Neural progenitor cell (in vitro differentiated cells): ENCODE results near the gene RYR3. TPM values are rescaled to one million over a fixed set of nuclear protein-coding genes. Genes with fewer than 3 reads are reported as not detected.

Experiments used
- DNase-seq: peaks from one replicate; pipeline ENCODE4 v3.0.0-alpha.2; 2016; ENCODE audit warnings: low spot score
- H2AFZ ChIP-seq: fragments of 200-600 bp; sonication (generic); replicated peaks from 2 replicates; pipeline ENCODE4 v1.6.1; 2016; ENCODE audit warnings: antibody characterized with exemption
- H3F3A ChIP-seq: fragments of 200-600 bp; sonication (generic); 2 replicates; pipeline ENCODE4 v1.6.1; 2016; ENCODE audit warnings: antibody characterized with exemption, low read depth
- H3K27ac ChIP-seq: fragments of 200-600 bp; sonication (generic); 2 replicates; pipeline ENCODE4 v1.5.1; 2016; ENCODE audit warnings: mild to moderate bottlenecking
- H3K27me3 ChIP-seq: fragments of 200-600 bp; sonication (generic); 2 replicates; pipeline ENCODE4 v1.6.1; 2016; ENCODE audit warnings: mild to moderate bottlenecking, moderate library complexity
- H3K36me3 ChIP-seq: fragments of 200-600 bp; sonication (generic); 2 replicates; pipeline ENCODE4 v1.5.1; 2016
- H3K4me1 ChIP-seq: fragments of 200-600 bp; sonication (generic); 2 replicates; pipeline ENCODE4 v1.6.1; 2016; ENCODE audit warnings: mixed run types
- H3K4me2 ChIP-seq: fragments of 200-600 bp; sonication (generic); 2 replicates; pipeline ENCODE4 v1.6.1; 2016
- H3K4me3 ChIP-seq: fragments of 200-600 bp; sonication (generic); 2 replicates; pipeline ENCODE4 v1.5.1; 2016
- H3K79me2 ChIP-seq: fragments of 200-600 bp; sonication (generic); 2 replicates; pipeline ENCODE4 v1.6.1; 2016; ENCODE audit warnings: low read depth
- H3K9ac ChIP-seq: fragments of 200-600 bp; sonication (generic); 2 replicates; pipeline ENCODE4 v1.6.1; 2016
- H3K9me3 ChIP-seq: fragments of 200-600 bp; sonication (generic); 2 replicates; pipeline ENCODE4 v1.5.1; 2016; ENCODE audit warnings: low read depth
- H4K20me1 ChIP-seq: fragments of 200-600 bp; sonication (generic); 2 replicates; pipeline ENCODE4 v1.6.1; 2016; ENCODE audit warnings: low read depth
- H3K27ac Mint-ChIP-seq: 3 replicates; pipeline ENCODE4 v1.8.0; 2021; ENCODE audit warnings: mixed read lengths
- H3K27me3 Mint-ChIP-seq: 2 replicates; pipeline ENCODE4 v1.8.0; 2022; ENCODE audit warnings: low read depth, mild to moderate bottlenecking, inconsistent platforms, moderate library complexity, mixed read lengths; ENCODE audit not compliant: insufficient read depth
- H3K36me3 Mint-ChIP-seq: 3 replicates; pipeline ENCODE4 v1.8.0; 2021; ENCODE audit warnings: mixed read lengths
- H3K4me1 Mint-ChIP-seq: 3 replicates; pipeline ENCODE4 v1.8.0; 2021; ENCODE audit warnings: mixed read lengths
- H3K4me3 Mint-ChIP-seq: 3 replicates; pipeline ENCODE4 v1.8.0; 2021; ENCODE audit warnings: mild to moderate bottlenecking, moderate library complexity, mixed read lengths
- H3K9me3 Mint-ChIP-seq: 3 replicates; pipeline ENCODE4 v1.8.0; 2020; ENCODE audit warnings: mixed read lengths
- CTCF ChIP-seq: fragments of 200-600 bp; sonication (generic); IDR thresholded peaks from 2 replicates; pipeline ENCODE4 v1.5.1; 2017; ENCODE audit warnings: antibody characterized with exemption, mild to moderate bottlenecking
- EZH2 ChIP-seq: fragments of 200-600 bp; sonication (generic); IDR thresholded peaks from 2 replicates; pipeline ENCODE4 v1.6.1; 2017; ENCODE audit warnings: antibody characterized with exemption, mild to moderate bottlenecking, moderate library complexity
- EZH2phosphoT487 ChIP-seq: fragments of 200-600 bp; sonication (generic); IDR thresholded peaks from 2 replicates; pipeline ENCODE4 v1.6.1; 2017; ENCODE audit warnings: antibody characterized with exemption
- total RNA-seq: library from RNA; depleted of rRNA; stranded (reverse); fragments of >200 nt; gene quantifications from 2 replicates; pipeline ENCODE4 v1.2.3, GENCODE V29; 2015; ENCODE audit warnings: low replicate concordance

RYR3 gene
- total RNA-seq, 1 donor from 2014 or later = 2.1 TPM

- H3K4me1 Mint-ChIP-seq = peaks cover 14% of the 10 kb centered on the region
- H3K9me3 Mint-ChIP-seq = no peaks in the 10 kb centered on the region
- H3K36me3 Mint-ChIP-seq = no peaks in the 10 kb centered on the region
- Histone ChIP-seq H3K27me3 (no peaks in the 10 kb centered on the region), H2AFZ (no peak overlapping the region), H3K4me2 (no peak overlapping the region), H3K79me2 (no peaks in the 10 kb centered on the region), H3K9ac (no peak overlapping the region), H3K9me3 (no peaks in the 10 kb centered on the region), H3K4me3 (no peak overlapping the region), H4K20me1 (no peaks in the 10 kb centered on the region), H3K4me1 (no peaks in the 10 kb centered on the region), H3K36me3 (no peaks in the 10 kb centered on the region), H3K27ac (no peak overlapping the region), H3F3A (no peaks in the 10 kb centered on the region)
- DNase-seq = no peak
- no peak overlapping the region for H3K27ac Mint-ChIP-seq
- TF ChIP-seq EZH2 = no peak
- TF ChIP-seq CTCF = no peak
- TF ChIP-seq EZH2phosphoT487 = no peak
- no peak overlapping the region for H3K4me3 Mint-ChIP-seq
- H3K27me3 Mint-ChIP-seq = no peaks in the 10 kb centered on the region
Observed at GRCh38 chr15:33369941-33370622, 59.3 kb downstream of the RYR3 start.

DNA sequence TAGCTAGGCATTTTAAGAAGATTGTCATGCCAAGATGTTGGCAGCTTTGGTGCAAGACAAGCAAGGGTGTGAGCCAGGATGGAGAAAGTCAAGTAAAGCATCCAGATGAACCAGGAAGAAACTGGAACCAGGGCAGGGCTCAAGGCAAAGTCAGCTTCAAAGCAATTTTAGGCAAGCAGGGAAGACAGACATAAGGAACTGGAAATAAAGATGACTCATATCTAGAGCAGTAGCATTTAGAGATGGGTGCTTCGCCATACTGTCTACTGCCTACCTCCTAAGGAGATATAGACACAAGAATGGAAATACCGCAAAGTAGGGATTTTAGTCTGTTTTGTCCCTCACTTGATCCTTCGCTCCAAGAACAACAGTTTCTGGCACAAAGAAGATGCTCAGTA is 59.9 kb downstream of the RYR3 start:
- DNase-seq = no peak
- H3K4me1 Mint-ChIP-seq = peaks cover 14% of the 10 kb centered on the region
- Histone ChIP-seq H2AFZ (no peak overlapping the region), H3K4me3 (no peak overlapping the region), H3K4me1 (no peaks in the 10 kb centered on the region), H3K79me2 (no peaks in the 10 kb centered on the region), H3K9me3 (no peaks in the 10 kb centered on the region), H3K27me3 (no peaks in the 10 kb centered on the region), H3K27ac (no peak overlapping the region), H3K36me3 (no peaks in the 10 kb centered on the region), H4K20me1 (no peaks in the 10 kb centered on the region), H3K4me2 (no peak overlapping the region), H3F3A (no peaks in the 10 kb centered on the region), H3K9ac (no peak overlapping the region)
- no peak overlapping the region for H3K27ac Mint-ChIP-seq
- no peaks in the 10 kb centered on the region for H3K36me3 Mint-ChIP-seq
- H3K9me3 Mint-ChIP-seq = no peaks in the 10 kb centered on the region
- no peak for TF ChIP-seq EZH2
- TF ChIP-seq EZH2phosphoT487 = no peak
- no peak for TF ChIP-seq CTCF
- H3K27me3 Mint-ChIP-seq = no peaks in the 10 kb centered on the region
- H3K4me3 Mint-ChIP-seq = no peak overlapping the region

DNA sequence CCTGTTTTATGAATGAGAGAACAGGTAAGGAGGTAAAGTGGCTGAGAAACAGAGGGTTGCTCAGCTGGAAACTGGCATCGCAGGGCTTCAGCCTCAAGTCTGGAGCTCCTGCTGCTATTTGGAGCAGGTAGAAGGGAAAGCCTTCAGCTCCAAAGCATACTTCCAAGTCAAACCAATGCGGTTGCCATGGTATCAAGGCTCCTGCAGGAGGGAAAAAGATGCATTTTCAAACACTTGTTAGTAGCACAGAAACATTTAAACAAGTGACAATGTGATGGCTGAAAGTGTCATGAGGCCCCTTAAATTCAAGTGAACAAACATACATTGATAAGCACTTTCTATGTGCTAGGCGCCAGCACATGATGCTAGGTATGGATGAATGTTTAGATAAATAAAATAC is 60.4 kb downstream of the RYR3 start:
- no peak for TF ChIP-seq CTCF
- no peak for TF ChIP-seq EZH2
- no peak for TF ChIP-seq EZH2phosphoT487
- Mint-ChIP-seq H3K4me1 (peaks cover 14% of the 10 kb centered on the region), H3K4me3 (no peak overlapping the region), H3K9me3 (no peaks in the 10 kb centered on the region), H3K27me3 (no peaks in the 10 kb centered on the region), H3K36me3 (no peaks in the 10 kb centered on the region), H3K27ac (no peak overlapping the region)
- no peaks in the 10 kb centered on the region for H3F3A ChIP-seq
- no peak overlapping the region for H3K27ac ChIP-seq
- no peaks in the 10 kb centered on the region for H3K27me3 ChIP-seq
- no peak overlapping the region for H3K9ac ChIP-seq
- H3K4me1 ChIP-seq = no peaks in the 10 kb centered on the region
- no peaks in the 10 kb centered on the region for H3K36me3 ChIP-seq
- H3K79me2 ChIP-seq = no peaks in the 10 kb centered on the region
- H4K20me1 ChIP-seq = no peaks in the 10 kb centered on the region
- H2AFZ ChIP-seq = no peak overlapping the region
- DNase-seq = no peak
- no peak overlapping the region for H3K4me2 ChIP-seq
- no peaks in the 10 kb centered on the region for H3K9me3 ChIP-seq
- no peak overlapping the region for H3K4me3 ChIP-seq
